ENCODE data around the gene CHD5. TPM values are rescaled to one million over a fixed set of nuclear protein-coding genes. Genes with fewer than 3 reads are reported as not detected.

Gene CHD5
- total and polyA plus RNA-seq, 2 of the 13 experiments (the other 11 are each of a cell fraction or from before 2014, with no cell fraction given): 0.02 to 0.21 TPM

- Histone ChIP-seq H3K4me3 (replicated peaks in 1 of 3; ENCODE audit: insufficient read depth in 1 of 3, low read depth in 2 of 3, low read length in 3 of 3) (no peak overlapping the region), H3K9me3 (ENCODE audit: low read length) (no peaks in the 10 kb centered on the region), H3K4me1 (ENCODE audit: insufficient read depth, low read length) (no peaks in the 10 kb centered on the region), H3K9ac (ENCODE audit: insufficient read depth, low read depth, low read length) (no peak overlapping the region), H4K20me1 (ENCODE audit: insufficient read depth, low read length) (no peaks in the 10 kb centered on the region), H3K36me3 (replicated peaks in 1 of 2; ENCODE audit: control insufficient read depth in 1 of 2, insufficient read depth in 2 of 2, low read length in 2 of 2) (no peaks in the 10 kb centered on the region), H3K27me3 (ENCODE audit: control insufficient read depth in 1 of 2, insufficient read depth in 2 of 2, low read length in 2 of 2) (peaks cover 0 to 1% of the 10 kb centered on the region in 2 experiments; a peak in 2 of 5 replicates), H2AFZ (ENCODE audit: low read length) (no peak overlapping the region), H3K4me2 (ENCODE audit: low read depth, low read length) (no peak overlapping the region), H3K27ac (ENCODE audit: extremely low read length, insufficient read depth, low read length) (no peak overlapping the region), H3K79me2 (ENCODE audit: insufficient read depth, low read length) (no peaks in the 10 kb centered on the region)
- in situ Hi-C loops (cut with HindIII; ENCODE audit: extremely low pct_ligation_motif_present, low pct_unique_long_range_greater_than_20kb): no loop called here
- FAIRE-seq (no peak), DNase-seq (ENCODE audit: low spot score) (no peak), ATAC-seq (no peak)
- BruUV-seq (replicated peaks): no TSS peak
- TF ChIP-seq ZNF891 (CRISPR knock-in tag; IDR thresholded peaks at IDR 0.05) (no peak), ZNF687 (CRISPR knock-in tag; IDR thresholded peaks at IDR 0.05) (no peak), FOXO4 (CRISPR knock-in tag; conservative IDR thresholded peaks at IDR 0.05) (no peak), ZNF264 (CRISPR knock-in tag; IDR thresholded peaks at IDR 0.05) (no peak), IKZF5 (CRISPR knock-in tag; IDR thresholded peaks at IDR 0.05) (no peak), SMC3 (IDR thresholded peaks at IDR 0.05; ENCODE audit: low read length) (no peak), ZNF549 (CRISPR knock-in tag; IDR thresholded peaks at IDR 0.05) (no peak), KLF16 (CRISPR knock-in tag; IDR thresholded peaks at IDR 0.05) (no peak), ARID4A (CRISPR knock-in tag; IDR thresholded peaks at IDR 0.05; ENCODE audit: borderline replicate concordance) (no peak), ZNF572 (CRISPR knock-in tag; IDR thresholded peaks at IDR 0.05) (no peak)
- WGBS (ENCODE audit: low lambda C conversion rate): 49% methylated on average over 4 of the region's 5 CpGs
- intact Hi-C loops (cut with micrococcal nuclease; ENCODE audit: unreplicated experiment): no loop called here
- ChIA-PET POLR2A (no interaction called here), CTCF (ENCODE audit: low intra/inter-chr PET ratio, low total read pairs) (no interaction called here)
These were observed 112.0 kb downstream of the CHD5 start for GRCh38 chr1:6068073-6068472.

Data from HepG2 (cell line).